Stimulated activated CD8-positive, alpha-beta memory T cell treated with anti-CD3 and anti-CD28 coated beads, Interleukin-15, amount 100 ng/mL, for 4 hours (primary cell): ENCODE data around the gene NDUFA7.
"Not testable (repeated sequence)": the region's sequence is repeated elsewhere in the genome, so short reads cannot be mapped to it uniquely, and the experiment has no call there.

Experiments used
- DNase-seq, 2 donors: peaks; one replicate each; pipeline ENCODE4 v3.0.0-alpha.2; 2020; ENCODE audit warnings: low read depth in 2 of 2

Gene NDUFA7

DNA sequence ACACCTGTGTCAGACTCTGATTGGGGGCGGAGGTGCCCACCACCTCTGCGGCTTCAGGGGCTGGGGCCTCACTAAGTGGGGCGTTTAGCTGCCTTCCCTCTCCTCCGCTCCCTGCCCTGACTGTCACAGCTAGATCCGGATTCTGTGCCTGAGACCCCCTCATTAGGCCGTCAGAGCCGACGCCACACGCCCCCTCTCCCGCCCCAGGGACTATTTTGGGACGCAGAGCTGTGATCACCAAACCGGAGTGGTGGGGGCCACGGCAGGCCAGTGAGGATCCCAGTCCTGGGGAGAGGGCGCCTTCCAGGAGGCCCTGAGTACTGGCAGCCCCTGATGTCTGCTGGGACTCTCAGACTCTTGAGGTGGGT lies 21.1 kb upstream of the NDUFA7 start:
- DNase-seq, result no peak

DNA sequence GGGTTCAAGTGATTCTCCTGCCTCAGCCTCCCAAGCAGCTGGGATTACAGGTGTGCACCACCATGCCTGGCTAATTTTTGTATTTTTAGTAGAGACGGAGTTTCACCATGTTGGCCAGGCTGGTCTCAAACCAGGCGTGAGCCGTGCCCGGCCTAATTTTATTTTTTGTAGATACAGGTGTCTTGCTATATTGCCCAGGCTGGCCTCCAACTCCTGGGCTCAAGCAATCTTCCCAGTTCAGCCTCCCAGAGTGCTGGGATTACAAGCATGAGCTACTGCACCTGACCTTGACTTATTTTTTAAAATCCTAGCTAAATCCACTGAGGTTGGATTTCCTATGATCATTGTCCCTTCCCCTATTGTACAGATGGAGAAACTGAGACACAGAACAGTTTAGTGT lies 20.3 kb upstream of the NDUFA7 start:
- DNase-seq, result not testable (repeated sequence)

DNA sequence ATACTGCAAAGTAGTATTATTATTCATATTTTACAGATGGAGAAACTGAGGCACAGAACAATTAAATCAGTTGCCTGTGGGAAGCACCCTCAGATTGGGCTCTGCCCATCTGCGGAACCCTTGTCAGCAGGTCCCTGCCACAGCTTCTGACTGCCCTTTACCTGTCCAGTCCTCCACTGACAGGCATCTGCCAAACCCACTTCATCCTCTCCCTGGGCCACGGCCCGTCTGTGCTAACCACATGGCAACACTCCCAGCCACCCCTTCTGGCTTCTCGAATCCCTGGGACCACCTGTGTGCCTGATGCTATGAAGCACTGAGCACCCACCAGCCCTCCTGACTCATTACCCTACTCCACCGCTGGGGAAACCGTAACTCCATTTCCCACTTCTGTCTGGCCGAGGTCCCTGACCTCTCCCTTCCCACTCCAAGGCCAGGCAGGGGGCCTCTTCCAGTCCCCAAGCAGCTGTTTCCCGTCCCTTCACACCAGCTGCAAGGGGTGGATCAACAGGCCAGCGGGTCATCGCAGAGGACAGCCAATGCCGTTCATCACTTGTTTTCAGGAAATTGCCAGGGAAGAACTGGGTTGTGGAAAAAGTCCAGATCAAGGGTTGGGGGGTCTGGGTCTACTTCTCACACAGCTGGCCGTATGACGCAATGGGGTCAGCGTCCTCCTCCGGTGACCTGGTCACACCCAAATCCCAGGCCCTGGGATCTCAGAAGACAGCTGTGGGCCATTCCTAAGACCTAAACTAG lies 19.3 kb upstream of the NDUFA7 start:
- DNase-seq, result no peak

DNA sequence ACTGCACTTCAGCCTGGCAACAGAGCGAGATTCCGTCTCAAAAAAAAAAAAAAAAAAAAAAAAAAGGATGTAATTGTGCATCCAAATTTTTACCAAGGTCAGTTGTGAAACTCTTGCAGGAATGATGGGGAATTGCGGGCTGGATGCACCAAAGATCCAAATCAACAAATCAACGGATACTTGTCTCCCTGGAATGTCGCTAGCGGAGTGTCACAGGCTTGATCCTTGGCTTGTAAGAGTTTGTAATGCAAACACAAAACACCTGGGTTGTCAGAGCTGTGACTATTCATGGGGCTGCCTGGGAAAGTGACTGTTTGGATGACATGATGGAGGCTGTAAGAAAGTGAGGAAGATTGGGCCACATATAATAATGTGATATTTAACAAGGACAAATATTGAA lies 17.7 kb upstream of the NDUFA7 start:
- DNase-seq, result no peak

DNA sequence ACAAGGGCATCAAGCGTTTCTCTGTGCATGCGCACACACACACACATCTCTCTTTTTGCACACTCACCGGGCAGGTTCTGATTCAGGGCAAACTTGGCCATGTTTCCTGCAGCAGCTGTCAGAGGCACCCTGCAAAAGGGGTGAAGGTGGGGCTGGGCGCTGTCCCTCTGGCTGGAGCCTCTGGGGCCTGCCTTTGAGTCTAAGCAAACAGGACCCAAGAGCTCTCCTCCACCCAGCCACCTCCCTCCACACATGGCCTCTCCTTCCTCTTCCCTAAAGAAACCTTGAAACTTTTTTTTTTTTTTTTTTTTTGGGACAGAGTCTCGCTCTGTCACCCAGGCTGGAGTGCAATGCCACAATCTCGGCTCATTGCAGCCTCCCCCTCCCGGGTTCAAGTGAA lies 16.6 kb upstream of the NDUFA7 start:
- no peak for DNase-seq

DNA sequence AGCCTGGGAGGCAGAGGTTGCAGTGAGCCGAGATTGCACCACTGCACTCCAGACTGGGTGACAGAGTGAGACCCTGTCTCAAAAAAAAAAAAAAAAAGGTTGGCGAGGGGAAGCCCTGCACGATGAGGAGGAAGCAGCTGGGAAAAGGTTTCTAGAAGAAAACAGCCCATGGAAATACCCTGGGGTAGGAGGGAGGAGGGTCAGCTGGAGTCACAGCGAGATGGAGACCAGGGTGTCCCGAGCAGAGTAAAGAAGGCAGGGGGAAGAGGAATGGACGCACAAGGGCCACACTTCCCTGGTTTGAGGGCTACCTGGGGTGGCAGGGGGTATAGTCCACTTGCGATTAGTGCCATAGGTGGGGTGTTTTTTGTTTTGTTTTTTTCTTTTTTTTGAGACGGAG lies 15.5 kb upstream of the NDUFA7 start:
- DNase-seq, result no peak

DNA sequence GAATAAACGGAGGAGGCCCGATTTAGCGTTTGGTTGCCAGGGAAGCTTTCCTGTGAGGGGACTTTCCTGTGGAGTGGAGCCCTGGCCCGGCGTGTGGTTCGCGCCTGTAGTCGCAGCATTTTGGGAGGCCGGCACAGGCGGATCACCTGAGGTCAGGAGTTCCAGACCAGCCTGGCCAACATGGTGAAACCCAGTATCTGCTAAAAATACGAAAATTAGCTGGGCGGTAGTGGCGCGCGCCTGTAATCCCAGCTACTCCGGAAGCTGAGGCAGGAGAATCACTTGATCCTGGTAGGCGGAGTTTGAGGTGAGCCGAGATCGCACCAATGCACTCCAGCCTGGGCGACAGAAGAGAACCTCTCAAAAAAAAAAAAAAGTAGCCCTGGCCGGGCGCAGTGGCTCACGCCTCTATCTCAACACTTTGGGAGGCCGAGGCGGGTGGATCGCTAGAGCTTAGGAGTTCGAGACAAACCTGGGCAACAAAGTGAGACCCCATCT lies 14.9 kb upstream of the NDUFA7 start:
- DNase-seq, result no peak

DNA sequence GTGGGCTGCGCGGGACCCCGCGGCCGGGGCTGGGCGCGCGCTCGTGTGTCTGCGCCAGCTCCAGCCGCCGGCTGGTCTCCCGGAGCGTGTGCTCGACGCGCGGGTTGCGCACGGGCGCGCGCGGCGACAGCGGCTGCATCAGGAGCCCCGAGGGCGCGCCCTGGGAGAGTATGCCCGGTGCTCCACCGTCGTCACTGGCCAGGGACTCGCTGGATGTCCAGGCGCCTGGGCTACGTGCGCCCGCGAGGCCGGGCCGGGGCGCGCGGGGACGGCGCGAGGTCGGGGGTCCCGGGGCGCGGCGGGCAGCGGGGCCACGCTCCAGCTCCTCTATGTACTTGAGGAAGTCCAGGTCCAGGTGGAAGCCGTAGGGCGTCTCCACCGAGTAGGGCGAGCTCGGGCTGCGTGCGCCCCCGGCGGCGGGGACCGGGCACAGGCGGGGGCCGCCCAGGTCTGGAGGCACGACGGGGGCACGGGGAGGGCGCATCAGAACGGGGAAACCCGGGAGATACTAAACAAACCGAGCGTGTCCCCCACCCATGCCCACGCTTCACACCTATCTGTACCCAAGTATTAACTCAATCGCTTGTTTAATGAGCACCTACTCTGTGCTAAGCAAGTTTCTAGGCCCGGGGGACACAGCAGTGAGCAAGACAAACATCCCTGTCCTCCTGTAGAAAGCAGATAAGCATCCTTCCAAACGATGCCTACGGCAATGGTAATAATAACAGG lies 14.3 kb upstream of the NDUFA7 start:
- no peak for DNase-seq

DNA sequence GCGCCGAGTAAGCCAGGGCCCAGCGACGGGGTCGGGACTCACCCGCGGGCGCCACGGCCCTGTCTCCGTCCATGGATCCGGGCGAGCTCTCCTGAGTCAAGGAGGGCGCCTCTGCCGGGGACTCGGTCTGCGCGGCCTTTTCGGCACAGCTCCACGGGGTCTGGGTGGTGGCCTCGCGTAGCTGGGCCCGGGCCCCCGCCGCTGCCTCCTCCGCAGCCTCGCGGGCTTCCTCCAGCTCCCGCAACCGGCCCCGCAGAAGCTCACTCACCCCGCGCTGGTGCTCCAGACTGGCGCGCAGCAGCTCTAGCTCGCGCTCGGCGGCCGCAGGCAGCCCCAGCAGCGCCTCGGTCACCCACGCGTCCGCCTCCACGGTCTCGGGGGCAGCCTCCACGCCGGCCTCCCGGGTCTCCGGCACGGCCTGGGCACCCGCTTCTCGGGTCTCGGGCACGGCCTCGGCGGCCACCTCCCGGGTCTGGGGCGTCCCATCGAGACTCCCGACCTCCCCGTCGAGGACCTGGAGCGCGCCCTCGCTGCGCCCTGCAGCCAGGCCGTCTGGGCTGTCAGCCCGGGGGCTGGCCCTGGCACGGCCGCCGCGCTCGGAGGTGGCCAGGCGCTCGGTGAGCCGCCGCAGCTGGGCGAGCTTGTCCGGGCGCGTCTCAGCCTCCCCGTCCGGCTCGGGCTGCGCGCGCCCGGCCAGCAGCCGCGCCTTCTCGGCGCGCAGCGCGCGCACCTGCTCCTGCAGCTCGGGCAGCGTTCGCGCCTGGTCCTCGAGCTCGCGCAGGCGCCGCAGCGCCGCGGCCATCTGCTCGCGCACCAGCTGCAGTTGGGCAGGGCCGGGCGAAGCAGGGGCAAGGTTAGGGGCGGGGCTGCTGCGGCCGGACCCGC lies 13.5 kb upstream of the NDUFA7 start:
- DNase-seq, result no peak

DNA sequence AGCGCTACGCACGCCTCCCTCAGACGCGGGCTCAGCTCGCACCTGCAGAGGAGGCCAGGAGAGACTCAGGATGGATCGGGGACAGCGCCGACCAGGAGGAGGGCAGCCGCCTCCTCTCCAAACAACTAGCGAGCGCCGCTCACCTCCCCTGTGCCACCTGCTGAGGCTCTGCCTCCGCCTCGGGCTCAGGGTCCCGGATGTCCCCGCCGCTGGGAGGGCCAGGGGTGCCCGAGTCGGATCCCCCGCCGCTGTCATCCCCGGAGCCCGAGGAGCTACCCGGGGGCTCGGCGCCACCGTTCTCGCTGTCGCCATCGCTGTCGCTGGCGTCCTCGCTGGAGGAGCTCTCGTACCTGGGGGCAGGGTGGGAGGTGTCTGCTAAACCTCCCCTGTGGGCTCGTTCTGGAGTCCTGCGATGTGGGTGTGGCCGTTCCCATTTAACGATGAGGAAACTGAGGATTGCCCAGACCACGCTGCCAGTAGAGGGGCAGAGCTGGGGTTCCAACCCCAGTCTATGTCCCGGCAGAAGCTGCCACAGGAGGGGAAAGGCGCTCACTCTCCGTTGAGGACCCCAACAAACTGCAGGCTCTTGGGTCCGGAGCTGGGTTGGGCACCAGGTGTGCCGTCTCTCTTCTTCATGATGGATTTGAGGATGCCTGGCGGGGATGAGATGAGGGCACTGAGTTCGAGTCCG lies 12.7 kb upstream of the NDUFA7 start:
- DNase-seq, result no peak

DNA sequence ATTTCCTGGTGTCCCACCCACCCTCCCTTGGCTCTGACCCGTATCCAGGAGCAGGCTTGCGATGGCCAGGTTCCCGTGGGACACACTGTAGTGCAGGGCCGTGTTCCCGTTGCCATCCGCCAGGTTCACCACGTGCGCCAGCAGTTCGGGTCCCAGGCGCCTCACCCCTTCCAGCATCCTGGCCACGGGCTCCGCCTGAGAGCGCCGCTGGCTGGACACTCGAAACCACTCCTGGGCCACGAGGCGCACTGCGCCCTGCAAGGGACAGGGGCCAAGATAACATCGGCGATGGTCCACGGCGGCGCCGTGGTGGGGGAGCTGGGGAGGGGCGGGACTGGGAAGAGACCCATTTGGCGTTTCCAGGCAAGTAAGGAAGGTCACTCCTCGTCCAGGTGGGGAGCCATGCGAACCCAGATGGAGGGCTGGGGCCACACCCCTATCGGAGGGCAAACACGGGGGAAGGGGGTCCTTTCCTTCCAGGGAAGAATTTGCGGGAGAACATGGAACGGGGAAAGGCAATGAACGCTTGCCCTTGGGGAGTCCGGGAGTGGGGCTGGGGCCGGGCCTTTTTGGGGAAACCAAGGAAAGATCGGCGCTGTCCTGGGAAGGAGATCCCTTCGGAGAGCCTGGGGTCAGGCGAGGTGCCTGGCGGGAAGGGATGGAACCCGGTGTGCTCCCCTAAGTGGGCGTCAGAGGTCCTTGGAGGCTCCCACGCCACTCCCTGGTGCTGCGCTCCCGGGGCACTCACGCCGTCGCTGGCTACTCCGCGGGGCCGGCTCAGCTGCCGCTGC lies 12.0 kb upstream of the NDUFA7 start:
- no peak for DNase-seq

DNA sequence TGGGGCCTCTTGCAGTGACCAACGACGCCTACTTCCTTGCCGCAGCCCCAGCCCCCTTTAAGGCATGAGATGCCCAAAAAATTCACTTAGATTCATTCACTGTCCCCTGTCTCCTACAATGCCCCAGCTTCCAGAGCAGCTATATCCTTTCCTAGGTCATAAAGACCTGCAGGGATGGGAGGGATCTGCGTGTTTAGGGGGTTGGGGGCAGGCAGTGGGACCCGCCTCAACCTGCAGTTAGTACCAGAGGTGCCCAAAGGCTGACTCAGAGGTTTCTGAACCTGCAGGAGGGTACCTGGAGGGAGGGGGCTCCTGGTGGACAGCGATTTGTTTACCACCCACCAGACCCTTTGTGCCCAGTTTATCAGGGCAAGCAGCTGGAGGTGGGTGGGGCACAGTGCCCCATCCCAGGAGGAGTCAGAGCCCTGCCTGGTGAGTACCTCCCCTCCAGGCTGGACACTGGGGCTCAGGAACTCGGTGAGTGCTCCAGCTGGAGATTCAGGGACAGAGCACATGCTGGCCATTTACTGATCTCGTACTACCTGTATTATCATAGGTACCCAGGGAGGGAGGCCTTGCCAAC lies 10.2 kb upstream of the NDUFA7 start:
- DNase-seq, result no peak

DNA sequence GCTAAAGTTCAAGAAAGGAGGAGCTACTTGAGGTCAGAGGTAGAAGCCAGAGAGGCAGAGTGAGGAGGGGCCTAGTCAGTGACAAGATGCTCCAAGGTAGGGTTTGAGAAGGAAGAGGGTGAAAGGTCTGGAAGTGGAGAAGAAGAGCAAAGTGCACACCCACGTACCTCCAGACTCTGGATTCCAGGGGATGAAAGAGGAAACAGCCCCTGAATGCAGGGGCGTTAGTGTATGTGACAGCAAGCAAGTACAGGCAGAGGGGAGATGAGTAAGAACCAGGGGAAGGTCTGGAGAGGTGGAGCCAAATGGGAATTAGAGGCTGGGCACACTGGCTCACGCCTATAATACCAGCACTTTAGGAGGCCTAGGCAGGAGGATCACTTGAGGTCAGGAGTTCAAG lies 8.8 kb upstream of the NDUFA7 start:
- DNase-seq, result no peak

DNA sequence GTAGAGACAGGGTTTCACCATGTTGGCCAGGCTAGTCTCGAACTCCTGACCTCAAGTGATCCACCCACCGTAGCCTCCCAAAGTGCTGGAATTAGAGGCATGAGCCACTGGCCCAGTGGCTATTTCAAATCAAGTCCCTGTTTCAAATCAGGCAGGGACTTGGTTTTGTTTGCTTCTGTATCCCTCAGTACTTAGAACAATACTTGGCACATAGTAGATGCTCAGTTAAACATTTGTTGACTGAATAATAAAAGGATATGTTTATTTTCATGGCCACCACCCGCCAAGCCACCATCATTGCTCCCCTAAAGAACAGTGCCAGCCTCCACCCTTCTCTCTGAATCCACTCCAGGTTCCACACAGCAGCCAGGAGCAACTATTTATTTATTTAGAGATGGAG lies 4.3 kb upstream of the NDUFA7 start:
- no peak for DNase-seq

DNA sequence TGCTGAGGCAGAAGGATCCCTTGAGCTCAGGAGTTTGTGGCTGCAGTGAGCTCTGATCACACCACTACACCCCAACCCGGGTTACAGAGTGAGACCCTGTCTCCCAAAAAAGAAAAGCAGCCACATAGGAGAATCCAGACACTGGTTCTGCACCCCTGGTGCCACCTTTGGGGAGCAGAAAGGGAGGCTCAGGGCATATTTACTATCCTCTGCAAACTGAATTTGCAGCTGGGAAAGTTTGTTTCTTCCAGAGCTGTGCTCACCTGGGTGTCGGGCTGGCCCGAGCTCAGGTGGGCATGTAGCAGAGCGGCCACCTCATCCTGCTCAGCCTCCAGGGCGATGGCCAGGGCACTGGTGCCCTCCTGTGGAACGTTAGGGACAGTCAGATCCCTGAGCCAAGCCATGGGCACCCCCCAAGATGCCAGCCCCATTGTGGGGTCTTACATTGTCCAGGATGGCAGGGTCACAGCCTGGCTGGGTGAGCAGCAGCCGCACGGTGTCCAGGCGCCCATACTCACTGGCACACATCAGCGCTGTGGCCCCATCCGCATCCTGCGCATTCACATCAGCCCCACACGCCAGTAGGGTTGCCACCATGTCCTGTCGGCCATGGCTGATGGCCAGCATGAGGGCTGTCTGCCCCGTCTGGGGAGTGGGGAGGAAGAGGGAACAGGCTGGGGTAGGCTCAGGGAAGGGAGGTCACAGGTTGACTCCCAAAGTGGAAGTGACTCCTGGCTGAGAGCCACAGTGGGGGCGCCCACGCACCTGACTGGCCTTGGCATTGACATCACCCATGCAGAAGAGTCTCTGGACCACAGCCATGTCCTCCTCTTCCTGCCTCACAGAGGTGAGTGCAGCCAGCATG lies 3.2 kb upstream of the NDUFA7 start:
- DNase-seq, result no peak

DNA sequence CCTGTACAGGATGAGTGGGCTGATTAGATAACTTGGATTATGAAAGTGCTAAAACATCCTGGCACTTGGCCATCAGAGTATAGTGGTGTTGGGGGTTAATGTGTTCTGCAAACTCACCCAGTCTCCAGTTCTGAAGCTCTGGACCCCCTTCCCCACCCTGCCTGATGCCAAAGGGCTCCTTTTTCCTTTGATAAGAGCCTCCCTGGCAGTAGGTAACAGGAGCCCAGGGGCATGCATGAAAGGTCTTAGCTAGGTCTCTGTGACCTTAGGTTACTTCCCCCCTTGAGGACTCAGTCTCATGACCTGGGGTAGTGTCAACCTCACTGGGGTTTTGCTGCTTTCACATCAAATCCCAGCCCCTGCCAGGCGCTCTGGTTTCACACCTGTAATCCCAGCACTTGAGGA lies 2.6 kb upstream of the NDUFA7 start:
- DNase-seq, result no peak

DNA sequence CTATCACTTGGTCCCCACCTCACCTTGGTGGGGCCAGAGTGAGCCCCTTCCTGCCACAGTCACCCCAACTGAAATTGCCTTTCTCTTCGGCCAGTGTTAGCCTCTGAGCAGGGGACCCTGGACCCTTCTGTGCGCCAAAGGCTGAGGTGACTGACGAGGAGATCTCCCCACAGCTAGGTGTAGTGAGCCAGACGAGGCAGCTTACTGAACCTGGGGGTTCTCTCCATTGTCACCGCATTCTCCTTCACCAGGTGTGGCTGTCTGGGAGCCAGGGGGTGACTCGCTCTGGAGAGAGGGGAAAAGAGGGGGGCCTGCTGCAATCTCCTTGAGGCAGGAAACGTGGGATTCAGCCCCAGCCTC lies 1.4 kb upstream of the NDUFA7 start:
- no peak for DNase-seq

DNA sequence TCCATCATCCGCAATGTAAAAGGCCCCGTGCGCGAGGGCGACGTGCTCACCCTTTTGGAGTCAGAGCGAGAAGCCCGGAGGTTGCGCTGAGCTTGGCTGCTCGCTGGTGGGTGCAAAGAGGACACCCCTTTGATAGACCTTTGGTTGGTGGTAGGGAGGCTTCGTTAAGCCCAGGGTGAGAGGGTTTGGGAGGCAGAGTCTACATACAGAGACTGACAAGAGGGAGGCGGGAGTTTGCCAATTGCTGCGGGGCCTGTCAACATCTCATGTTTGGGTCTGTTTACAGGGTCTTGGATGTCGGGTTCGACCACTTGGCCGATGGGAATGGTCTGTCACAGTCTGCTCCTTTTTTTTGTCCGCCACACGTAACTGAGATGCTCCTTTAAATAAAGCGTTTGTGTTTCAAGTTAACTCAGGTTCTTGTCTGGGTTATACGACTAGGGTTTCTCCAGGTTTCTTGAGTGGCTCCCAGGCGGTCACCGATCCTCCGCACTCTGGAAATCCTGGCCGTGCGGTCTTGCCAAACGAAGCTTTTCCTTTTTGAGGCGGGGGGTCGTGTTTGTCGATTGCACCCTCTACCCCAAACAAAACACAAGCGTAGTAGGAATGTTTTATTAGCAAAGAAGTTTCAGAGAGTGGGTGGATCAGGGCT lies 937 bp upstream of the NDUFA7 start:
- no peak for DNase-seq

DNA sequence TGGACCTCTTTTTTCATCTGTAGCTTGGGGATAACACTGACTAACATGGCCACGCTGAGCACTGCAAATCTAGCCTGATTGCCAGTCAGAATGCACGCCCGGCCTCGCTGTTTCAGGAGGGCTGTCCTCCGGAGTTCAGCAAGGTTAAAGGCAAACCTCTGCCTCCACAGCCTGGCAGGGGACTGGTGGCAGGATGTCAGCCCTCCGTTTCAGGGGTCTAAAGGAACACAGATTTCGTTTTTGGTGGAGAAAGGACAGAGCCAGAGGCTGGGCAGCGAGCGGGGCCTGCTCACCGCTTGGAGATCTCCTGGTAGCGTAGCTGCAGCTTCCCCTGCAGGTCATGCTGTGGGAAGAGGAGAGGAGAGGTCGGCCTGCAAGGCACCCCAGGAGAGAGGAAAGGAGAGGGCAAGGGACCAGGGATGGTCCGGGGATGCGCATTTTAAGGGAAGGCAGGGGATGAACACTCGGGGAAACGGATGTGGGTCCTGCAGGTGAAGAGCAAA lies 560 bp downstream of the NDUFA7 start:
- no peak for DNase-seq
